OCI-LY3 (cell line): Measurements from ENCODE around the gene CDH15.

Experiments
- CTCF ChIP-seq: fragments of 200-600, 300-600 bp; sonication (generic); IDR thresholded peaks from 2 replicates; pipeline ENCODE4 v1.5.1; 2014; ENCODE audit warnings: antibody characterized with exemption, low read length, low read depth
- EZH2phosphoT487 ChIP-seq: fragments of 200-600 bp; shearing (Covaris generic); IDR thresholded peaks from 2 replicates; pipeline ENCODE4 v1.6.1; 2018; ENCODE audit warnings: antibody characterized with exemption, mixed run types, low read depth

- TF ChIP-seq CTCF, result no peak
- TF ChIP-seq EZH2phosphoT487, result no peak
Measured at GRCh38 chr16:89175280-89176146, 4.0 kb downstream of the CDH15 start.
